Gastroesophageal sphincter (tissue), 3 donors: ENCODE results near the gene CLN6.

Source experiments
- EP300 ChIP-seq: sonication (generic); formaldehyde crosslinking; IDR thresholded peaks from one replicate; pipeline ENCODE4 v1.6.1; 2017; ENCODE audit warnings: antibody characterized with exemption, mild to moderate bottlenecking
- POLR2A ChIP-seq, 2 donors: fragments of 450-650 bp; IDR thresholded peaks; one replicate each; pipeline ENCODE4 v1.6.1; 2017; ENCODE audit warnings: antibody characterized with exemption in 2 of 2, mild to moderate bottlenecking in 2 of 2, moderate library complexity in 1 of 2
- POLR2AphosphoS5 ChIP-seq: sonication (generic); formaldehyde crosslinking; IDR thresholded peaks from one replicate; pipeline ENCODE4 v1.6.1; 2017; ENCODE audit warnings: antibody characterized with exemption
- TF ChIP-seq, protein P1 (sequence below), 4 experiments: fragments of 200-600 bp in 2 of 4; fragments of 450-650 bp in 2 of 4; sonication (generic) in 1 of 4; IDR thresholded peaks; one replicate each; pipeline ENCODE4 v1.5.1; 2017 to 2019; ENCODE audit warnings: antibody characterized with exemption in 4 of 4, mild to moderate bottlenecking in 2 of 4, moderate library complexity in 2 of 4

DNA sequence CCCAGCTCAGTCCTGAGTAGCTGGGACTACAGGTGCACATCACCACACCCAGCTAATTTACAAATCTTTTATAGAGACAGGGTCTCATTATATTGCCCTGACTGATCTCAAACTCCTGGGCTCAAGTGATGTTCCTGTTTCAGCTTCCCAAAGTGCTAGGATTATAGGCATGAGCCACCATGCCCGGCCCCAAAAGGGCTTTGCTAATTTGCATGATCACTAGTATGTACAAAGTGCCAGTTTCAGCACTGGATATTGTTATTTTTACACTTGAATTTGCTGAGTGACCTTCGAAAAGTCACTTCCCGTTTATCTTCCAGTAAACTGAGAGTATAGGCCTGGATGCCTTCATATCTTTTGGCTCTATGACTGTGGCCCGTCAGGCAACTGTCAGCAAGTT, 12.2 kb downstream of the CLN6 start:
- TF ChIP-seq, protein P1, sequence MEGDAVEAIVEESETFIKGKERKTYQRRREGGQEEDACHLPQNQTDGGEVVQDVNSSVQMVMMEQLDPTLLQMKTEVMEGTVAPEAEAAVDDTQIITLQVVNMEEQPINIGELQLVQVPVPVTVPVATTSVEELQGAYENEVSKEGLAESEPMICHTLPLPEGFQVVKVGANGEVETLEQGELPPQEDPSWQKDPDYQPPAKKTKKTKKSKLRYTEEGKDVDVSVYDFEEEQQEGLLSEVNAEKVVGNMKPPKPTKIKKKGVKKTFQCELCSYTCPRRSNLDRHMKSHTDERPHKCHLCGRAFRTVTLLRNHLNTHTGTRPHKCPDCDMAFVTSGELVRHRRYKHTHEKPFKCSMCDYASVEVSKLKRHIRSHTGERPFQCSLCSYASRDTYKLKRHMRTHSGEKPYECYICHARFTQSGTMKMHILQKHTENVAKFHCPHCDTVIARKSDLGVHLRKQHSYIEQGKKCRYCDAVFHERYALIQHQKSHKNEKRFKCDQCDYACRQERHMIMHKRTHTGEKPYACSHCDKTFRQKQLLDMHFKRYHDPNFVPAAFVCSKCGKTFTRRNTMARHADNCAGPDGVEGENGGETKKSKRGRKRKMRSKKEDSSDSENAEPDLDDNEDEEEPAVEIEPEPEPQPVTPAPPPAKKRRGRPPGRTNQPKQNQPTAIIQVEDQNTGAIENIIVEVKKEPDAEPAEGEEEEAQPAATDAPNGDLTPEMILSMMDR (IDR thresholded peaks at IDR 0.05) = no peak
- TF ChIP-seq POLR2A (IDR thresholded peaks at IDR 0.05) = no peak
- TF ChIP-seq EP300 = no peak
- no peak for TF ChIP-seq POLR2AphosphoS5
